GM21723 (cell line): ENCODE measurements around the gene DLGAP4.

ENCODE experiments used
- ATAC-seq: cut with Tn5 transposase; IDR thresholded peaks from one replicate; pipeline ENCODE4 v1.9.1; 2021; ENCODE audit warnings: mild to moderate bottlenecking, moderate library complexity; ENCODE audit not compliant: unreplicated experiment

Gene DLGAP4

DNA sequence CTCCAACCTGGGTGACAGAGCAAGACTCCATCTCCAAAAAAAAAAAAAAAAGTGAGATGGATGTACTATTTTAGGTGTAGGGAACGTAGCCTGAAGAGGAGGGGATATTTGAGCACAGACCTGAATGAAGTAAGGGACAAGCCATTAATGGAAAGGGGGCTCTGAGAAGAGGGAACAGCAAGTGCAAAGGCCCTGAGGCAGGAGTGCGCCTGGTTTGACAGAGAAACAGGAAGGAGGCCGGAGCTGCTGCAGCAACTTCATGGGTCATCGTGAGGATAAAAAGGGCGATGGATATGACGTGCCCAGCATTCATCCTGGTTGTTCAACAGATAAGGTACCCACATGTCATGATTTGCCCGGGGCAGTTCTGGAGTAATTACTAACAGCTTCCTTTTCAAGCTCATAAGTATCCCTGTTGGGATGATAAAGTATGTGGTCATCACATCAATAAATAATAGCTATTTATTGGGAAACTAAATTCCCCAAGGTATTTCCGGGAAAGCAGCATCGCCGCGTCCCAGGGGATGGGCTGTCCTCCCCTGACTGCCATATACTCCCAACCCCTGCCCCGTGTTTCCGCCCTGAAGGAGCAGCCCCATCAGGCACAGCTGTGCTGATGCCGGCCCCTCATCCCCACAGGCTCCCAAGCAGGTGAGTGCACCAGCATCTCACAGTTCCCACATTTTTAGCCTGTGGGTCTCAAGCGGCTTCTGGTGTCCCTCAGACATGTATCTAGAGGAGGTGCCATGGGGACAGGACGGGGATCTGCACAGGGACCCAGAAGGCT is 43.4 kb downstream of the DLGAP4 start:
- ATAC-seq, result no peak

DNA sequence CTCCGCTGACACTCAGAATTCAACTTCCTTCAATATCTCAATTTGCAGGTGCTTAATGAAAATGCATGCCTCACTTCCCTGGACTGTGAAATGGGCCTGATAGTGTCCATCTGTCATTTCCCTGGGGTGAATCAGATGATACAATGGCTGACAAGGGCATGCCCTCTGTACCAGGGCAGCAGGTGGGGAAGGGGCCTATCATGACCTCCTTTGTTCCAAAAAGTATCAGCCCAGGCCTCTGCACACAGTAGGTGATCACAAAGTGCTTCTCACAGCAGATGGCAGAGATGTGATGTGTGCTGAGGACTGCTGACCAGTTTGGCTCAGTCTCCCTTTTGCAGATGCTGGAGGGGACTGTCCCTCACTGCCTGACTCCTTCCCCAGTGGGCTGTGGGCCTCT is 44.3 kb downstream of the DLGAP4 start:
- no peak for ATAC-seq

GRCh38 chr20:36351937-36352336 is 45.8 kb downstream of the DLGAP4 start:
- ATAC-seq, result no peak

DNA sequence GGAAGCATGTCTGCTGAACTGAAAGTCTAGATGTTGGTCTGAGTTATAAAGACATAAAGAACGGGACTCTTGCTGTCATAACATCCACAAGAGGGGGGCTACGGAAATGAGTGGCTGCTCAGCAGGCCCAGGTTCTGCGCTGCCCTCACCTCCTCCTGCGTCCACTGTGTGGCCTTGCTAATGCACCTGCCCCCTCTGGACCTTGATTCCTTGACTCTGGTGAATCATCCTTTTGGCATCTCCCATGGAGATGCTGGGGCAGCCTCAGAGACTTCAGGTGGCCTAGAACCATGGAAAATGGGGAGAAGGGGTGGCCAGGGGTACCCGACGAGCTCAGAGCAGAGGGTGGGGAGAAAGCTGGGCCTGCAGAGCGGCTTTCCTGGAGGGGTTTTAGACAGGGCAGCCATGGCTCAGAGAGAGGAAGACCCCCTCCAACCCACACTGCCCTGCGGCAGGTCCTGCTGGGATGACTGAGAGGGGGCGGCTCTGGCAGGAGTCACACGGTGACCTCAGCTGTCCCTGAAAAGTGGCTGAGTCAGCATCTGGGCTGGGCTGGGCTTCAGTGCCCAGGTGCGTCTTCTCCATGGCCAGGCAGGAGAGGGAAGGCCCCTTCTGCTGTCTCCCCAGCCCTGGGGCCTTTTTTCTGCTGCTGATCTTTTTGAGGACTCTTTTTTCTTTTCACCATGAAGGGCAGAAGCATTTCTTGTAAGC is 46.9 kb downstream of the DLGAP4 start:
- no peak for ATAC-seq

- ATAC-seq, result no peak
Measured at GRCh38 chr20:36353740-36354139, 47.6 kb downstream of the DLGAP4 start.

- no peak for ATAC-seq
Measured at GRCh38 chr20:36355469-36356171, 49.5 kb downstream of the DLGAP4 start.

DNA sequence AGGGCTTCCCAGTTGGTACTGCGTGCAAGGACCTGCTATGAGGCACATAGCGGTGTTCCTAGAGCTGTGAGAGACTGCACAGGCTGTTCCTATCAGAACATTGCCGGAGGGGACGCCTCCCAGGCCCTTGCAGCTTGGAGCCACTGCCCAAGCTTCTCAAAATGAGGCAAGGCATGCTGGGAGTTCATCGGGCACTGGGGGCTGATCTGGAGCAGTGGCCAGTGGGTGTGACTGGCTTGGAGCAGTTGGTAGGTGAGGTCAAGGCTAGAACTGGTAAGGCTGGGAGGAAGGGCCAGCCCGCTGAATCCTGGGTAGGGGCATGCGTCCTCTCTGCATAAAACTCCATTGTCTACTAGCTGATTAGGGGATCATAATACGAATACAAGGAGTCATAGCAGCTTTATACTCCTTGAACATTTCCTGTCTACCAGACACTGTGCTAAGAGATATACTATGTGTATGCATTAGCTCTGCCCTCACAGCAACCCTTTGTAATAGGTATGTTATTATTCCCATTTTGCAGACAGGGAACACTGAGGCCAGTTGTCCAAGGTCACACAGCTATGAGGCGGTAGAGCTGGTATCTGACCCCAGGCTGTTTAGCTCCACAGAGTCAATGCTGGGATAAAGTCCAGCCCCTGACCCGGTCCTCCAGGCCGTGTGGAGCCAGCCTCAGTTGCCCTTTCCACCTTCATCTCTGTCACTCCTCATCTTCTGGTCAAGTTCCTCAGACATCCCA is 53.7 kb downstream of the DLGAP4 start:
- ATAC-seq, result no peak

GRCh38 chr20:36360429-36360828 is 54.3 kb downstream of the DLGAP4 start:
- no peak for ATAC-seq

- ATAC-seq, result no peak
Measured at GRCh38 chr20:36361406-36361805, 55.3 kb downstream of the DLGAP4 start.

GRCh38 chr20:36362261-36362660 is 56.1 kb downstream of the DLGAP4 start:
- no peak for ATAC-seq

DNA sequence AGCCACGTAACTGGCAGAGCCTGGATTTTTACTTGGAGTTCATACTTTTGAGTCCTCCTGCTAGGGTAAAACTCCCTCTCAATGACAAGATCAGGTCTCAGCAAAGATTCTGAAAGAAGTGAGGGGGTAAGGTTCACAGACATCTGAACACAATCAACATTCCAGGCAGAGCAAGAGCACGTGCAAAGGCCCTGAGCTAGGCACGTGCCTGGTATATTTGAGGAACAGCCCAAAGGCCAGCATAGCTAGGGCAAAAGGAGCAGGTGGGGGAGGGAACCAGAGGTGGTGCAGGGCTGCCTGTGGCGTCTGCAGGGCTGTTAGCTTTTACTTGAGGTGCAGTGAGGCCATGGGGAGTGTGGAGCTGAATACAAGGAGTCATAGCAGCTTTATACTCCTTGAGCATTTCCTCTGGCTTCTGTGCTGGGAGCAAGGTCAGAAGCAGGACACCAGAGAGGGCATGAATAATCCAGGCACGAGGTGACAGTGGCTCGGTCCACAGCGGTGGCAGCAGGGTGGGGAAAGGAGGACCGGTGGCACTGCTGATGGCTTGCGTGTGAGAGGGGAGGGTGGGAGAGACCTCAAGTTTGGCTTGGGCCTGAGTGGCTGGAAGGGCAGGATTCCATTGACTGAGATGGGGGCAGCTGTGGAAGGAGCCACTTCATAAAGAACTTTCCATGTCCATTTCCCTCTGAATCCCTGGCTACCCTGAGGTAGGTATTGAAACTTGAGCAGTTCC is 57.0 kb downstream of the DLGAP4 start:
- no peak for ATAC-seq

GRCh38 chr20:36364506-36364905 is 58.4 kb downstream of the DLGAP4 start:
- no peak for ATAC-seq

- ATAC-seq, result no peak
Measured at GRCh38 chr20:36366623-36367369, 60.7 kb downstream of the DLGAP4 start.

DNA sequence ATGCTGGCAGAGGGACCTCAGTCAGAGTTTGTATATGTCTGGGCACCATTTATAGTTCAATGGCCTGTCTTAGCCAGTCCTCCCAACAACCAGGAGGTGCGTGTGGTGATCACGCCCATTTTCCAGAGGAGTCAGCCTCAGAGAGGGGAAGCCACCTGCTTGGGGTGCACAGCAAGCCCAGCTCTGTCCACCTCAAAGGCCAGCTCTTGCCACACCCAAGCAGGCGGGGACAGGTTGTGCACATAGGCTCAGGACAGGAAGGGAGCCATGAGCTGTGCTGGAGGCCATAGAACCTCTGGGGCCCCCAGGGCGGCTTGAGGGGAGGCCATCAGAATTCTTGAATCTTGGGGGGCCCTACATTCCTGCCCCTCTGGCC is 61.2 kb downstream of the DLGAP4 start:
- ATAC-seq, result no peak

DNA sequence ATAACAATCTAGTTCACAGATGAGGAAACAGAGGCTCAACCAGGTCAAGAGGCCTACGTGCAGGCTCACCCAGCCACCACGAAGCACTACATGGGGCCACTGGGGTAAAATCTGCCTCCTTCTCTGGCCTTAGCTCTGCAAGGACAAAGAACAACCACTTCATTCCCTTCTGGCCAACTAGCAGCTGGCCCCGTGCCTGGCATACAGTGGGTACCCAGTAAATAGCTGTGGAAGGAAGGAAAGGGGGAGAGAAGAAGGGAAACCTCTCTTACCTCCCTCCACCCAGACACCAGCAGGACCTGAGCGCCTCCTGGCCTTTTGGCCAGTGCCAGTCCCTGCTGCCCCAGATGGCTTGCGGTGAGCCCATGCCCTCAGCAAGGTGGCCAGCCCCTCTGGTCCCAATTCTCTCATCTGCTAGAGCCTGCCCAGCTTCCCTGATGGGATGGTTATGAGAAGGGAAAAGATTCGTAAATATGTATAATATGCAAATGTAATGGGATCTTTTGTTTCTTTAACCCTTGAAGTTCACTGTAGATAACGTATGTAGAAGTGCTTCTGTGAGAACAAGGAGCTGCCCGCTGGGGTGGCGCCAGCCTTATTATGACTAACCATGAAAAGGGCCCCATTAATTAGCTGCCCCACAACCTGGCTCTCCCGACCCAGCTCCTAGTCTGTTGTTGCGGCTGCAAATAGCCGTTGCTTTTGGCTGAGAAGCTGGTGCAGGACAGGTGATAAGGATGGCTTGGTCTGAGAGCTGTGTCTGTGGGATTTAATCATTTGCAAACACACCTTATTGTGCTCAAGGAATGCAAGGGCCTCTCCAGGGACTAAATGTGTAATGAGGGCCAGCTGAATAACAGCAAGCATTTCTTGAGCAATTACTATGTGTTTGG is 62.0 kb downstream of the DLGAP4 start:
- no peak for ATAC-seq

GRCh38 chr20:36368869-36369268 is 62.7 kb downstream of the DLGAP4 start:
- no peak for ATAC-seq

DNA sequence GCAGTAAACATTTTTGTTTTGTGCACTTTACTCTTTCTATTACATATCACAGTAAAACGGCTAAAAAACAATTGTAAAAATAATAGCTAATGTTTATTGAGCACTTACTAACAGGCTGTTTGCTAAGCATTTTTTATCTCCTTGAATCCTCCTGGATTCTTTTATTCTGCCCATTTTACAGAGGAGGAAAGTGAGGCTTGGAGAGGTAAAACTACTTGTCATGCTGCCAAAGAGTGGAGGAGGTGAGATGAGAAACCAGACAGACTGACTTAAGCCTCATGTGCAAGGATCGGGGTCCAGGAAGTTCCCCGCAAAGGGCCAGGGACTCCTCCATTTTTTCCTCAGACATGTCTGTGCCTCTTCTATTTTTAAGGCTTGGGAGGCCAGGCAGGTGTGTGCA is 63.6 kb downstream of the DLGAP4 start:
- ATAC-seq, result no peak

DNA sequence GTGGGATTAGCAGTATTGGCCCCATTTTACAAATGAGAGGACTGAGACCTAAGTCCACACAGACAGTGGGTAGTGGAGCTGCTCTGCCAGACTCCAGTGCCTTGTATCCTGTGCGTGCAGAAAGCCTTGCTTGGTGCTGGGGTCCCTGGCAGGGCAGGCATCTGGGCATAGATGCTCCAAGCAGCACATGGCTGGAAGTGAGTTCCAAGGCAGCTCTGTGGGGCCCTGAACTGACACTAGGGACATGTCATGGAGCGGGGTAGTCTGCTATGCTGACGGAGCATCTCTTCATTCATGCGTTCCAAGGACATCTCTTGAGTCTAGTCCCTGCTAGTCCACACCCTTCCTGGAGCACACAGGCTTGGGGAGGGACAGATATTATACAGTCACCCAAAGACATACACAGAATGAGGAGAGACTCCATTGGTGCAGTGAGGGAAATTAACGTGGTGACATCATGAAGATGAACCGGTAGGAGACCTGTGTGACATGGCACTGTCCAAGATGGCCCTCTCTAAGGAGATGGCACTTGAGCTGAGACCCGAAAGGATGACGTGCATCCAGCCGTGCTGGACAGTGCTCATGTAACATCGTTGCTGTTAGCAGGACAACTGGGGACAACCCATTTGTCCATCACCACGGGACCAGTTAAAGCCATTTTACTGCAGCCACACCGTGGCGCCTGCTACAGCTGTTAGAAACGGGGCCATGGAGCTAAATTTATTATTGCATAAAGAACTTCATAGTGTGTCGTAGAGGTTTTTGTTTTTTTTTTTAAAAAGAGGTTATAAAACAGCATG is 65.1 kb downstream of the DLGAP4 start:
- ATAC-seq, result no peak
